ENCODE results near the gene VTCN1. TPM values are rescaled to one million over a fixed set of nuclear protein-coding genes. Genes with fewer than 3 reads are reported as not detected.
"Not testable (repeated sequence)": the region's sequence is repeated elsewhere in the genome, so short reads cannot be mapped to it uniquely, and the experiment has no call there.

VTCN1 gene
- total RNA-seq, 1 donor from 2014 or later = 0.47 TPM

GRCh38 chr1:117120774-117121588 is 89.7 kb downstream of the VTCN1 start:
- no peaks in the 10 kb centered on the region for H3K9me3 Mint-ChIP-seq
- peak overlapping the region; percentile 92 for H3K4me3 Mint-ChIP-seq
- DNase-seq (ENCODE audit: low read depth, low spot score) = peak; percentile 13
- peaks cover 29% of the 10 kb centered on the region for H3K4me1 Mint-ChIP-seq
- H3K27ac Mint-ChIP-seq (ENCODE audit: unreplicated experiment) = peak overlapping the region; percentile 36
- no peaks in the 10 kb centered on the region for H3K27me3 Mint-ChIP-seq (ENCODE audit: low read depth)
- TF ChIP-seq, protein P1, sequence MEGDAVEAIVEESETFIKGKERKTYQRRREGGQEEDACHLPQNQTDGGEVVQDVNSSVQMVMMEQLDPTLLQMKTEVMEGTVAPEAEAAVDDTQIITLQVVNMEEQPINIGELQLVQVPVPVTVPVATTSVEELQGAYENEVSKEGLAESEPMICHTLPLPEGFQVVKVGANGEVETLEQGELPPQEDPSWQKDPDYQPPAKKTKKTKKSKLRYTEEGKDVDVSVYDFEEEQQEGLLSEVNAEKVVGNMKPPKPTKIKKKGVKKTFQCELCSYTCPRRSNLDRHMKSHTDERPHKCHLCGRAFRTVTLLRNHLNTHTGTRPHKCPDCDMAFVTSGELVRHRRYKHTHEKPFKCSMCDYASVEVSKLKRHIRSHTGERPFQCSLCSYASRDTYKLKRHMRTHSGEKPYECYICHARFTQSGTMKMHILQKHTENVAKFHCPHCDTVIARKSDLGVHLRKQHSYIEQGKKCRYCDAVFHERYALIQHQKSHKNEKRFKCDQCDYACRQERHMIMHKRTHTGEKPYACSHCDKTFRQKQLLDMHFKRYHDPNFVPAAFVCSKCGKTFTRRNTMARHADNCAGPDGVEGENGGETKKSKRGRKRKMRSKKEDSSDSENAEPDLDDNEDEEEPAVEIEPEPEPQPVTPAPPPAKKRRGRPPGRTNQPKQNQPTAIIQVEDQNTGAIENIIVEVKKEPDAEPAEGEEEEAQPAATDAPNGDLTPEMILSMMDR (conservative IDR thresholded peaks at IDR 0.05) = no peak
- peaks cover 4% of the 10 kb centered on the region for H3K36me3 Mint-ChIP-seq (ENCODE audit: low read depth)

- not testable (repeated sequence) for DNase-seq (ENCODE audit: low read depth, low spot score); H3K9me3 Mint-ChIP-seq; H3K27ac Mint-ChIP-seq (ENCODE audit: unreplicated experiment); H3K36me3 Mint-ChIP-seq (ENCODE audit: low read depth); H3K27me3 Mint-ChIP-seq (ENCODE audit: low read depth)
- Mint-ChIP-seq H3K4me1 (peaks cover 29% of the 10 kb centered on the region), H3K4me3 (peak overlapping the region; percentile 71)
Measured at GRCh38 chr1:117119144-117119543, 91.6 kb downstream of the VTCN1 start.

- TF ChIP-seq, protein P1 (conservative IDR thresholded peaks at IDR 0.05) = no peak
- peaks cover 4% of the 10 kb centered on the region for H3K36me3 Mint-ChIP-seq (ENCODE audit: low read depth)
- peaks cover 27% of the 10 kb centered on the region for H3K4me1 Mint-ChIP-seq
- H3K27me3 Mint-ChIP-seq (ENCODE audit: low read depth) = no peaks in the 10 kb centered on the region
- no peaks in the 10 kb centered on the region for H3K9me3 Mint-ChIP-seq
- peak overlapping the region; percentile 36 for H3K4me3 Mint-ChIP-seq
- H3K27ac Mint-ChIP-seq (ENCODE audit: unreplicated experiment) = no peak overlapping the region
- DNase-seq (ENCODE audit: low read depth, low spot score) = no peak
Measured at GRCh38 chr1:117118137-117118536, 92.6 kb downstream of the VTCN1 start.

DNA sequence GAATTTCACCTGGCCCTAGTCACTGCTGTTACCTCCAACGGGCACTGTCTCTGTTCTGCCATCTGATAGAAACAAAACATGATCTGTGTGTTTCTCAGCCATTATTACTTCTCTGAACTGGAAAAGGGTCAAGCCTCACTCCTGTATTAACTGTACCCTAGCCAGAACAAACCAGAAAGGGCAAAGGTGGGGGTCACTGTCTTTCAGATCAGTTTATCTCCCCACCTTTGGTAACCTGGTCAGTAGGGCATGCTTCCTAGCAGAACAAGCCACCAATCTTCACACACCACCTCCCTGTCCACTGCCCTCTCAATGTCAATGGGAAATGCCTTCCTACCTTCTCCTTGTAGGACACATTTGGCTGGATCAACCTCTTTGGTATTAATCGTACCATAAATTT is 93.0 kb downstream of the VTCN1 start:
- H3K27ac Mint-ChIP-seq (ENCODE audit: unreplicated experiment) = no peak overlapping the region
- H3K4me1 Mint-ChIP-seq = peaks cover 22% of the 10 kb centered on the region
- peaks cover 4% of the 10 kb centered on the region for H3K36me3 Mint-ChIP-seq (ENCODE audit: low read depth)
- H3K27me3 Mint-ChIP-seq (ENCODE audit: low read depth) = no peaks in the 10 kb centered on the region
- no peaks in the 10 kb centered on the region for H3K9me3 Mint-ChIP-seq
- H3K4me3 Mint-ChIP-seq = no peak overlapping the region
- no peak for DNase-seq (ENCODE audit: low read depth, low spot score)
- TF ChIP-seq, protein P1 (conservative IDR thresholded peaks at IDR 0.05) = no peak

DNA sequence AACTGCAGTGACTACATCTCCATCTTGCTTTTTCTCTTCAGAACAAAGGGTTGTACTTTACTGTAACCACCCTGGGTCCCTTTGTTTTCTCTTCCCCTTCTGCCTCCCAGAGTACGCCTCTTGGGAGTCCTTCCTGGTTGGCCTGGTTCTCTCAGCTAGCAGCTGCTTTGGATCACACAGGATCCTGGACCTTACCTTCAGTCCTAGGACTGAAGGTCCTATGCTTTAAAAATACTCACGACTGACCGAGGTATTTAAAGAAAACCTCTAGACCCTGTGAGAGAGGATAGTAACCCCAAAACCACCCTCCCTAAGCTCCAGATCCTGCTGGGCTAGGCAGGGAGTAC is 94.0 kb downstream of the VTCN1 start:
- Mint-ChIP-seq H3K4me1 (peaks cover 25% of the 10 kb centered on the region), H3K27ac (ENCODE audit: unreplicated experiment) (no peak overlapping the region), H3K9me3 (no peaks in the 10 kb centered on the region), H3K36me3 (ENCODE audit: low read depth) (peaks cover 4% of the 10 kb centered on the region), H3K4me3 (no peak overlapping the region), H3K27me3 (ENCODE audit: low read depth) (no peaks in the 10 kb centered on the region)
- TF ChIP-seq, protein P1 (conservative IDR thresholded peaks at IDR 0.05) = no peak
- DNase-seq (ENCODE audit: low read depth, low spot score) = no peak

DNA sequence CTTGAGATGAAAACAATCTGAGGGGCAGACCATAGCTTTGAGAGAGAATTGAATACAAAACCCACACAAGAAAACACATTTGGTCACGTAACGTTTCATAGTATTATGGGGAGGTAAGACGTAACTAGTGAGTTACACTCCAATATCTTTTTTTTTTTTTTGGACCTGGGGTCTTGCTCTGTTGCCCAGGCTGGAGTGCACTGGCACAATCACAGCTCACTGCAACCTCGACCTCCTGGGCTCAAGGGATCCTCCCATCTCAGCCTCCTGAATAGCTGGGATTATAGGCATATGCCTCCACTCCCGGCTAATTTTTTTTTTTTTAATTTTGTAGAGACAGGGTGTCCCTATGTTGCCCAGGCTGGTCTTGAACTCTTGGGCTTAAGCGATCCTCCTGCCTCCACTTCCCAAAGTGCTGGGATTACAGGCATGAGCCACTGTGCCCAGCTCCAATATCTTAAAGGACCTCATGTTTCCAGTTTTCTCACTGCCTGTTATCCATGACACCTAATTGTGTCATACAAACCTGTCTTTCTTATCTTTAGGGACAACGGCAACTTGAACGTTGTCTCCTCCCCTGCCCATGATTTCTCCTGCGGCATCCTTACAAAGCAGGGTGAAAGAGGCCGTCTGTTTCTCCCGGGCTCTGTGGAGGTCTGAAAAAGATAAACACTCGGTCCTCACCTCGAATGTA is 94.5 kb downstream of the VTCN1 start:
- H3K36me3 Mint-ChIP-seq (ENCODE audit: low read depth) = peaks cover 7% of the 10 kb centered on the region
- TF ChIP-seq, protein P1 (conservative IDR thresholded peaks at IDR 0.05) = no peak

More for the DNA sequence above, 94.5 kb downstream of the VTCN1 start:
- Mint-ChIP-seq H3K4me1 (peaks cover 25% of the 10 kb centered on the region), H3K27me3 (ENCODE audit: low read depth) (no peaks in the 10 kb centered on the region), H3K4me3 (no peak overlapping the region), H3K9me3 (no peaks in the 10 kb centered on the region), H3K27ac (ENCODE audit: unreplicated experiment) (no peak overlapping the region)
- DNase-seq (ENCODE audit: low read depth, low spot score) = no peak
